Activated T-helper 1 cell treated with anti-CD3 and anti-CD28 coated beads, Interleukin-12 subunit alpha, Interleukin-12 subunit beta, Interleukin-2, Interleukin-4 antibody, amounts not matched to agents 30 ng/mL and 10 ng/mL and 1 ng/mL, durations not matched to agents 14 hours and 24 hours and 36 hours (primary cell): ENCODE measurements around the gene HDAC4. TPM values are rescaled to one million over a fixed set of nuclear protein-coding genes. Genes with fewer than 3 reads are reported as not detected.

Experiments used
- DNase-seq: peaks from one replicate; pipeline ENCODE4 v3.0.0; 2021; ENCODE audit warnings: low spot score
- H3K27ac Mint-ChIP-seq: one replicate; pipeline ENCODE4 v1.8.0; 2021; ENCODE audit warnings: mild to moderate bottlenecking, mixed read lengths
- H3K27me3 Mint-ChIP-seq: one replicate; pipeline ENCODE4 v1.8.0; 2022; ENCODE audit warnings: mild to moderate bottlenecking, moderate library complexity, mixed read lengths; ENCODE audit not compliant: insufficient read depth
- H3K36me3 Mint-ChIP-seq: one replicate; pipeline ENCODE4 v1.8.0; 2021; ENCODE audit warnings: low read depth, mixed read lengths
- H3K4me1 Mint-ChIP-seq: one replicate; pipeline ENCODE4 v1.8.0; 2021; ENCODE audit warnings: low read depth, mixed read lengths
- H3K4me3 Mint-ChIP-seq: one replicate; pipeline ENCODE4 v1.8.0; 2021; ENCODE audit warnings: mild to moderate bottlenecking, moderate library complexity, mixed read lengths
- H3K9me3 Mint-ChIP-seq: one replicate; pipeline ENCODE4 v1.8.0; 2021; ENCODE audit warnings: mixed read lengths
- intact Hi-C: fragments of 100-400 bp; cut with micrococcal nuclease; formaldehyde crosslinking; loops from one replicate; pipeline ENCODE4 v1.15.1; 2024
- total RNA-seq: library from RNA; stranded (reverse); gene quantifications from 2 replicates; pipeline ENCODE4 v1.2.3, GENCODE V29; 2022

The HDAC4 gene
- total RNA-seq, 1 donor from 2014 or later: 41.3 TPM

DNA sequence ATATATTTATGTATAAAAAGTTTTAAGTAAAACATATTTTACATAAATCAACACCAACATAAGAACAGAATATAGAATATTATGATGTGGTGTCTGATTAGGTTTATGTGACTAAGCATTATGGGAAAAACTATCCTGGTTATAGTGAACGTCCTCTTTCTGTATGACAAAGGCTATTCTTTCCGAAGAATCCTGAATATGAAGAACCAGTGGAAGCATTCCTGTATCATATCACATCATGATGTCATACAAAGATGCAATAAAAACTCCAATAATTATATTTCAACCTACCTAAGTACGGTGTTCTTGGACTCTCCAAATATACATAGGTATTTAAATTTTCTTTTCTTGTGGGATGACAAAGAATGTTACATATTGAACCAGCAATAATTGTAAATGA lies 37.5 kb upstream of the HDAC4 start:
- Mint-ChIP-seq H3K36me3 (no peaks in the 10 kb centered on the region), H3K27me3 (peaks cover 37% of the 10 kb centered on the region), H3K4me3 (no peak overlapping the region), H3K4me1 (peaks cover 16% of the 10 kb centered on the region), H3K27ac (no peak overlapping the region), H3K9me3 (peaks cover 4% of the 10 kb centered on the region)
- no peak for DNase-seq
- intact Hi-C loops: no loop called here

GRCh38 chr2:239436669-239437335 lies 36.0 kb upstream of the HDAC4 start:
- Mint-ChIP-seq H3K36me3 (no peaks in the 10 kb centered on the region), H3K4me3 (no peak overlapping the region), H3K27me3 (peaks cover 28% of the 10 kb centered on the region), H3K27ac (no peak overlapping the region), H3K4me1 (peaks cover 14% of the 10 kb centered on the region), H3K9me3 (peaks cover 4% of the 10 kb centered on the region)
- intact Hi-C loops: no loop called here
- no peak for DNase-seq

GRCh38 chr2:239436076-239436475 lies 35.3 kb upstream of the HDAC4 start:
- Mint-ChIP-seq H3K27me3 (peaks cover 22% of the 10 kb centered on the region), H3K27ac (no peak overlapping the region), H3K4me1 (peaks cover 7% of the 10 kb centered on the region), H3K9me3 (peaks cover 4% of the 10 kb centered on the region), H3K4me3 (no peak overlapping the region), H3K36me3 (no peaks in the 10 kb centered on the region)
- intact Hi-C loops: no loop called here
- no peak for DNase-seq

- intact Hi-C loops: loop anchor here (1.0 kb wide), 1 partner anchor 53 kb away; no protein-coding TSS in a partner anchor
Observed at GRCh38 chr2:239433777-239434403, 33.1 kb upstream of the HDAC4 start.

DNA sequence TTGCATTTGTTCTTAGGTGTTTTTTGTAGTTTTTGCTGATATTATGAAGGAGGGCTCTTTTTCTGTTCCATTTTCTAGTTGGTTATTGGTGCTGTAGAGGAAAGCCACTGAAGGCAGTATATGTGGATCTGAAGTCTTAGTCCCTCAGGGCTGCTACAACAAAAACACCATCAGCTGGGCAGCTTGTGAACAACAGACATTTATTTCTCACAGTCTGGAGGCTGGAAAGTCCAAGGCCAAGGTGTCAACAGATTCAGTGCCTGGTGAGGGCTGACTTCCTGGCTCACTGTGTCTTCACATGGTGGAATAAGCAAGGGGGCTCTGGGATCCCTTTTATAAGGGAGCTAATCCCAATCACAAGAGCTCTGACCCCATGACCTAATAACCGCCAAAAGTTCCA lies 31.4 kb upstream of the HDAC4 start:
- peaks cover 2% of the 10 kb centered on the region for H3K36me3 Mint-ChIP-seq
- no peak for DNase-seq
- peaks cover 6% of the 10 kb centered on the region for H3K4me1 Mint-ChIP-seq
- H3K9me3 Mint-ChIP-seq: peaks cover 4% of the 10 kb centered on the region
- no peak overlapping the region for H3K4me3 Mint-ChIP-seq
- H3K27me3 Mint-ChIP-seq: peaks cover 14% of the 10 kb centered on the region
- intact Hi-C loops: no loop called here
- no peak overlapping the region for H3K27ac Mint-ChIP-seq

More at GRCh38 chr2:239433777-239434403, 33.1 kb upstream of the HDAC4 start:
- peaks cover 10% of the 10 kb centered on the region for H3K27me3 Mint-ChIP-seq
- no peak overlapping the region for H3K4me3 Mint-ChIP-seq
- H3K9me3 Mint-ChIP-seq: peaks cover 4% of the 10 kb centered on the region
- H3K4me1 Mint-ChIP-seq: peaks cover 6% of the 10 kb centered on the region
- no peak overlapping the region for H3K27ac Mint-ChIP-seq
- peaks cover 2% of the 10 kb centered on the region for H3K36me3 Mint-ChIP-seq
- no peak for DNase-seq

DNA sequence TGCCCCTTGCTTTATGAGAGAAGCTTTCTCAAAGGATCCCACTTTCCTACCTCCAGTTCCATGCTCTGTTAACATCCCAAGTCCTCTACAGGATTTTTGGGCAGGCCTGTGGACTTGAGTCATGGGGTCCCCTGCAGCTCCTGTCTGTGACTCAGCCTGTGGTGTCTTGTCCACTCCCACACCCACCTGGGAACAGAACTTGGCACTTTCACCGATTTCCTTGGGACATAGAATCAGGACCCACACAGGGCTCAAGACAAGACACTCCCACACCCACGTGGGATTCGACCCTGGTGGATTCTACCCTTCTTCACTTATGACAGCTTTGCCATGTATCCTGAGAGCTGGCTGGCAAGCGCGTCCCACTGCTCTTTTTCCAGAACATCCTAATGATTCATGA lies 30.7 kb upstream of the HDAC4 start:
- Mint-ChIP-seq H3K4me3 (no peak overlapping the region), H3K9me3 (peaks cover 4% of the 10 kb centered on the region), H3K36me3 (peaks cover 2% of the 10 kb centered on the region), H3K4me1 (peaks cover 6% of the 10 kb centered on the region), H3K27ac (no peak overlapping the region), H3K27me3 (peaks cover 18% of the 10 kb centered on the region)
- DNase-seq: no peak
- intact Hi-C loops: no loop called here

- Mint-ChIP-seq H3K36me3 (peaks cover 2% of the 10 kb centered on the region), H3K9me3 (peaks cover 4% of the 10 kb centered on the region), H3K4me1 (peaks cover 6% of the 10 kb centered on the region), H3K27ac (no peak overlapping the region), H3K4me3 (no peak overlapping the region), H3K27me3 (peaks cover 20% of the 10 kb centered on the region)
- no peak for DNase-seq
- intact Hi-C loops: no loop called here
Observed at GRCh38 chr2:239429473-239430350, 28.9 kb upstream of the HDAC4 start.

GRCh38 chr2:239425631-239426030 lies 24.8 kb upstream of the HDAC4 start:
- H3K27ac Mint-ChIP-seq: no peak overlapping the region
- H3K4me1 Mint-ChIP-seq: no peaks in the 10 kb centered on the region
- peaks cover 22% of the 10 kb centered on the region for H3K27me3 Mint-ChIP-seq
- no peaks in the 10 kb centered on the region for H3K9me3 Mint-ChIP-seq
- H3K4me3 Mint-ChIP-seq: no peak overlapping the region
- no peaks in the 10 kb centered on the region for H3K36me3 Mint-ChIP-seq
- intact Hi-C loops: no loop called here
- DNase-seq: no peak

GRCh38 chr2:239424337-239425045 lies 23.7 kb upstream of the HDAC4 start:
- no peaks in the 10 kb centered on the region for H3K9me3 Mint-ChIP-seq
- H3K4me1 Mint-ChIP-seq: no peaks in the 10 kb centered on the region
- H3K27ac Mint-ChIP-seq: no peak overlapping the region
- H3K36me3 Mint-ChIP-seq: no peaks in the 10 kb centered on the region
- H3K4me3 Mint-ChIP-seq: no peak overlapping the region
- intact Hi-C loops: no loop called here
- no peak for DNase-seq
- H3K27me3 Mint-ChIP-seq: peaks cover 22% of the 10 kb centered on the region

DNA sequence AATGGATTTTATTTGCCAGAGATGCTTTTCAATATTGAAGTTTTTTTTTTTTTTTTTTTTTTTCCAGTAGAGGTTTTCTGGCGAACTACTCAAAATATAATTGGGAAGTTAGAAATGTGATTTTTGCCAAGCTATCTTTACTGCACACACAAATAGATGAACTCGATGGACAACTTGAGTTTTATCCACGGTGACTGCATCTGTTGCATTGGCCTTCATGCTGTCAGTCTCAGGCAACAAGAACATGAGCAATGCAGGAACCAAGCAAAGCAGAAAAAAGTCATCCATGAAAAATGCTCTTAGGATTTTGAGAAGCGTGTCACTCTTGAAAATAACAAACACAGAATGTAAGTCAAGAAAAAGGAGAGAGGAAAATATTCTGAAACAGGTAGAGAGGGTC lies 22.7 kb upstream of the HDAC4 start:
- intact Hi-C loops: no loop called here
- no peak for DNase-seq

GRCh38 chr2:239421851-239422250 lies 21.0 kb upstream of the HDAC4 start:
- Mint-ChIP-seq H3K36me3 (no peaks in the 10 kb centered on the region), H3K27ac (no peak overlapping the region), H3K4me1 (no peaks in the 10 kb centered on the region), H3K9me3 (no peaks in the 10 kb centered on the region), H3K4me3 (no peak overlapping the region), H3K27me3 (peaks cover 20% of the 10 kb centered on the region)
- intact Hi-C loops: no loop called here
- DNase-seq: no peak

More for the DNA sequence above, 22.7 kb upstream of the HDAC4 start:
- peaks cover 23% of the 10 kb centered on the region for H3K27me3 Mint-ChIP-seq
- no peaks in the 10 kb centered on the region for H3K36me3 Mint-ChIP-seq
- H3K4me1 Mint-ChIP-seq: no peaks in the 10 kb centered on the region
- no peak overlapping the region for H3K4me3 Mint-ChIP-seq
- no peak overlapping the region for H3K27ac Mint-ChIP-seq
- no peaks in the 10 kb centered on the region for H3K9me3 Mint-ChIP-seq

- intact Hi-C loops: no loop called here
- Mint-ChIP-seq H3K36me3 (no peaks in the 10 kb centered on the region), H3K4me1 (no peaks in the 10 kb centered on the region), H3K9me3 (no peaks in the 10 kb centered on the region), H3K27ac (no peak overlapping the region), H3K27me3 (peaks cover 22% of the 10 kb centered on the region), H3K4me3 (no peak overlapping the region)
- DNase-seq: no peak
Observed at GRCh38 chr2:239420082-239420481, 19.3 kb upstream of the HDAC4 start.
